A673 (cell line): Measurements from ENCODE around the gene BANK1. TPM values are rescaled to one million over a fixed set of nuclear protein-coding genes. Genes with fewer than 3 reads are reported as not detected.

ENCODE experiments used
- BruUV-seq: library from RNA; stranded (reverse); fragments of 400-500 nt; replicated peaks from 2 replicates; lab custom pipeline; 2021; lab: Mats Ljungman, UMichigan
- CTCF ChIA-PET: fragments of 300-600 bp; sonication (Branson Sonifier 250); formaldehyde crosslinking; loops from one replicate; lab custom pipeline; 2022; ENCODE audit warnings: antibody characterized with exemption; lab: Charles Lee
- POLR2A ChIA-PET: fragments of 300-600 bp; sonication (Branson Sonifier 250); formaldehyde crosslinking; loops from one replicate; lab custom pipeline; 2022; ENCODE audit warnings: antibody characterized with exemption; ENCODE audit not compliant: low non-redundant PET; lab: Charles Lee
- DNase-seq: peaks from one replicate; pipeline ENCODE4 v3.0.0-alpha.2; 2015; ENCODE audit warnings: low spot score
- H3K27ac ChIP-seq: fragments of 200-600 bp; sonication (generic); 2 replicates; pipeline ENCODE4 v1.5.1; 2016; ENCODE audit warnings: mixed run types, low read depth, mild to moderate bottlenecking, mixed read lengths, antibody characterized with exemption, low read length; ENCODE audit not compliant: poor library complexity, severe bottlenecking
- H3K27me3 ChIP-seq: fragments of 200-600 bp; sonication (generic); replicated peaks from 2 replicates; pipeline ENCODE4 v1.6.1; 2017; ENCODE audit warnings: mixed run types, low read depth, mild to moderate bottlenecking, mixed read lengths, antibody characterized with exemption, low read length; ENCODE audit not compliant: insufficient read depth, poor library complexity
- H3K36me3 ChIP-seq: fragments of 200-600 bp; sonication (generic); 2 replicates; pipeline ENCODE4 v1.6.1; 2016; ENCODE audit warnings: mixed run types, mild to moderate bottlenecking, mixed read lengths, antibody characterized with exemption, low read length; ENCODE audit not compliant: insufficient read depth, poor library complexity, severe bottlenecking
- H3K4me1 ChIP-seq: fragments of 200-600 bp; sonication (generic); 2 replicates; pipeline ENCODE4 v1.6.1; 2017; ENCODE audit warnings: mixed run types, mild to moderate bottlenecking, mixed read lengths, antibody characterized with exemption, low read length; ENCODE audit not compliant: insufficient read depth, poor library complexity, severe bottlenecking
- H3K4me3 ChIP-seq: fragments of 200-600 bp; sonication (generic); 2 replicates; pipeline ENCODE4 v1.5.1; 2016; ENCODE audit warnings: low read depth, mixed run types, mild to moderate bottlenecking, mixed read lengths, low read length; ENCODE audit not compliant: poor library complexity, severe bottlenecking
- H3K9me3 ChIP-seq: fragments of 200-600 bp; sonication (generic); 2 replicates; pipeline ENCODE4 v1.6.1; 2016; ENCODE audit warnings: mixed run types, low read depth, mild to moderate bottlenecking, mixed read lengths, antibody characterized with exemption, low read length; ENCODE audit not compliant: poor library complexity, severe bottlenecking
- EZH2 ChIP-seq: fragments of 200-600 bp; sonication (generic); IDR thresholded peaks from 2 replicates; pipeline ENCODE4 v1.6.1; 2017; ENCODE audit warnings: borderline replicate concordance, low read depth, mild to moderate bottlenecking, mixed read lengths, antibody characterized with exemption, low read length; ENCODE audit not compliant: poor library complexity, severe bottlenecking
- intact Hi-C: fragments of 100-400 bp; cut with micrococcal nuclease; formaldehyde crosslinking; loops from one replicate; pipeline ENCODE4 v1.10.0; 2022; ENCODE audit not compliant: unreplicated experiment
- total RNA-seq: library from RNA; stranded (reverse); gene quantifications from 2 replicates; pipeline ENCODE4 v1.2.3, GENCODE V29; 2021
- TF ChIP-seq, protein P1 (sequence below): fragments of 300-800, 200-600 bp; sonication (generic); conservative IDR thresholded peaks from 2 replicates; pipeline ENCODE4 v1.5.1; 2017; ENCODE audit warnings: low read depth, mild to moderate bottlenecking, antibody characterized with exemption, low read length, moderate library complexity, mixed read lengths

Gene BANK1
- total RNA-seq, 1 experiment from 2014 or later = not detected

DNA sequence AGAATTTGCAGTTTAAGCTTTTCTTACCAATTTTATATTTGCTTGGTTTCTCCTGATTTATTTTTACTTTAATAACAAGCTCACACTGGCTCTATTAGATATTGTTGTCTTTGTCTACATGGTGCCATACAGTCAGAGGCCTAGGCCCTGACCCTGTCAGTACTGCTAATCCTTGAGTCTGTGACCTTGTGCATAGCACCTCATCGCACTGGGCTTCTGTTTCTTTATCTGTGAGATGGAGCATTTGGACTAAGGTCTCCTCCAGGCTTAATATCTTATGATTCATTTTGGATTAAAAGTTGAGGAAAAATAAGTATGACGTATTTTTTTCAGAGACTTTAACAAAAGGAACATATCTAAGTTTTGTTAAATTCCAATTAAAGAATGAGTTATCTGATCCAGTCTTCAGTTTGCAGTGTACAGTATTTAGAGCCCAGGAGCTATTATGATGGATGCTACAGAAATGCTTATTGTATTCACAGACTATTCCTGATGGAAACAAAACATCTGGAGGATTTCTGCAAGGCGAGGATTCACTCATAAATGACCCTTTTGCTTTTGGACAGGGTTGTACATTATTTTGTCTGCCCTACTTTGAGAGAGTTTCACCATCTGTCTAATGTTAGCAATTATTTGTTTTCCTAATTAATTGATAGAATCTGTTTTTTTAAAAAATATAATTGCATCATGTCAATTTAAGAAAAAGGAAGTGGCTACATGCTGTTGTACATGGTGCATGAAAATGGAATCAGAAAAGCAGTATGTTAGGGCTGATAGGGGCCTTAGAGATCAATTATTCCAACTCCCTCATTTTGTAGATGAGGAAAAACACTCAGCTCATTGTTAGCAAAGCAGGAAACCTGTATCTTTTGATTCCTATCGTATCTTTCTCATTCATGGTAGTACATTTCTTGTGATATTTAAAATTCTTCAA, 203.6 kb downstream of the BANK1 start:
- CTCF ChIA-PET = no interaction called here
- H3K27me3 ChIP-seq = no peaks in the 10 kb centered on the region
- no peaks in the 10 kb centered on the region for H3K9me3 ChIP-seq
- intact Hi-C loops = no loop called here
- no peak for DNase-seq
- no peak overlapping the region for H3K27ac ChIP-seq
- no peaks in the 10 kb centered on the region for H3K4me1 ChIP-seq
- no TSS peak for BruUV-seq
- no peak overlapping the region for H3K4me3 ChIP-seq
- TF ChIP-seq, protein P1, sequence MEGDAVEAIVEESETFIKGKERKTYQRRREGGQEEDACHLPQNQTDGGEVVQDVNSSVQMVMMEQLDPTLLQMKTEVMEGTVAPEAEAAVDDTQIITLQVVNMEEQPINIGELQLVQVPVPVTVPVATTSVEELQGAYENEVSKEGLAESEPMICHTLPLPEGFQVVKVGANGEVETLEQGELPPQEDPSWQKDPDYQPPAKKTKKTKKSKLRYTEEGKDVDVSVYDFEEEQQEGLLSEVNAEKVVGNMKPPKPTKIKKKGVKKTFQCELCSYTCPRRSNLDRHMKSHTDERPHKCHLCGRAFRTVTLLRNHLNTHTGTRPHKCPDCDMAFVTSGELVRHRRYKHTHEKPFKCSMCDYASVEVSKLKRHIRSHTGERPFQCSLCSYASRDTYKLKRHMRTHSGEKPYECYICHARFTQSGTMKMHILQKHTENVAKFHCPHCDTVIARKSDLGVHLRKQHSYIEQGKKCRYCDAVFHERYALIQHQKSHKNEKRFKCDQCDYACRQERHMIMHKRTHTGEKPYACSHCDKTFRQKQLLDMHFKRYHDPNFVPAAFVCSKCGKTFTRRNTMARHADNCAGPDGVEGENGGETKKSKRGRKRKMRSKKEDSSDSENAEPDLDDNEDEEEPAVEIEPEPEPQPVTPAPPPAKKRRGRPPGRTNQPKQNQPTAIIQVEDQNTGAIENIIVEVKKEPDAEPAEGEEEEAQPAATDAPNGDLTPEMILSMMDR = no peak
- no peak for TF ChIP-seq EZH2
- POLR2A ChIA-PET = no interaction called here
- no peaks in the 10 kb centered on the region for H3K36me3 ChIP-seq

GRCh38 chr4:102007959-102008425, 217.5 kb downstream of the BANK1 start:
- no peak overlapping the region for H3K27ac ChIP-seq
- ChIA-PET CTCF (no interaction called here), POLR2A (no interaction called here)
- no peaks in the 10 kb centered on the region for H3K36me3 ChIP-seq
- no peaks in the 10 kb centered on the region for H3K27me3 ChIP-seq
- no TSS peak for BruUV-seq
- TF ChIP-seq EZH2 = no peak
- TF ChIP-seq, protein P1 = no peak
- H3K4me1 ChIP-seq = no peaks in the 10 kb centered on the region
- DNase-seq = no peak
- intact Hi-C loops = no loop called here
- no peak overlapping the region for H3K4me3 ChIP-seq
- H3K9me3 ChIP-seq = no peaks in the 10 kb centered on the region

GRCh38 chr4:102008711-102009110, 218.2 kb downstream of the BANK1 start:
- H3K36me3 ChIP-seq = no peaks in the 10 kb centered on the region
- H3K27ac ChIP-seq = no peak overlapping the region
- ChIA-PET POLR2A (no interaction called here), CTCF (no interaction called here)
- TF ChIP-seq EZH2 = no peak
- TF ChIP-seq, protein P1 = no peak
- H3K4me1 ChIP-seq = no peaks in the 10 kb centered on the region
- no peak overlapping the region for H3K4me3 ChIP-seq
- no peaks in the 10 kb centered on the region for H3K27me3 ChIP-seq
- DNase-seq = no peak
- intact Hi-C loops = no loop called here
- BruUV-seq = no TSS peak
- no peaks in the 10 kb centered on the region for H3K9me3 ChIP-seq
